ENCODE results near the gene DCUN1D2.

DCUN1D2 gene

DNA sequence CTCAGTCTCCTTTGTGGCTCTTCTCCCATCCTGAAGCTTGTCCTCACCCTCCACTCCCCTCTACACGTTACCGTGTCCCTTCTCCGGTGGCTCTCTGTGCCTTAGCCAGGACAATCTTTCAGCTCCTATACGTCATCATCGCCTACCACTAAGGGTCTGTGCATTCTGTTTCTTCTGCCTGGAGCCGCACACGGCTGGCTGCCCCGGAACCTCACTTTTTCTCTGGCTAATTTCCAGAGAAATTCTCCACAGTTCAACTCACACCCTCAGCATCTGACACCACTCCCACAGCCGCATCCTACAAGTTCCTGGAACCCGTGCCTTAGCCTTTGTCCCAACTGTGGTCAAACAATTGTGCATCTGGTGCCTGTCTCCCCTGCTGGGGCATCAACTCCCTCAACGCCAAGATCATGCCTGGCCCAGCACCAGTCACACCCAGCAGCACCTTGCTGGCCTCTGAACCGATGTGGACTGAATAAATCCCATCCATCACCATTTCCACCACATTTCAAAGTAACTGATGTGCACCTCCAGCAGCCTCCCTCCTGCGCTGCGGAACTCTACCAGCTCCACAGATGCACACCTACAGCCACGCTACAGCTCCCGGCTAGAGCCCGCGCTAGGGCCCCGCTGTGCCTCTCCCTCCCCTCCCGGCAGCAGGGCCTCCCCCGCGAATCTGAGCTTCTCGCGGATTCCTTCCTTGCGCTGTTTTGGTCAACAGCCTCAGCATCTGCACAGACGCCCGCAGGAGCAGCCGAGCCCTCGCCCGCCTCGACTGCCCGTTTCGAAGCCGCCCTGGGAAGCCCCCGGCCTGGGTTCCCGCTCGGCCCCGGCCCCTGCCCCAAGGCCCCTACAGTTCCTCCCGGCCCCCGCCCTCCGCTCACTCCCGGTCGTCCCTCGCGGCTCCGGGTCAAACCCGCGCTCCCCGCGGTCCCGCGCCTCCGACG lies 689 bp downstream of the DCUN1D2 start:
- no peak for DNase-seq (ENCODE audit: extremely low read depth, low read depth)
- TF ChIP-seq, protein P1, sequence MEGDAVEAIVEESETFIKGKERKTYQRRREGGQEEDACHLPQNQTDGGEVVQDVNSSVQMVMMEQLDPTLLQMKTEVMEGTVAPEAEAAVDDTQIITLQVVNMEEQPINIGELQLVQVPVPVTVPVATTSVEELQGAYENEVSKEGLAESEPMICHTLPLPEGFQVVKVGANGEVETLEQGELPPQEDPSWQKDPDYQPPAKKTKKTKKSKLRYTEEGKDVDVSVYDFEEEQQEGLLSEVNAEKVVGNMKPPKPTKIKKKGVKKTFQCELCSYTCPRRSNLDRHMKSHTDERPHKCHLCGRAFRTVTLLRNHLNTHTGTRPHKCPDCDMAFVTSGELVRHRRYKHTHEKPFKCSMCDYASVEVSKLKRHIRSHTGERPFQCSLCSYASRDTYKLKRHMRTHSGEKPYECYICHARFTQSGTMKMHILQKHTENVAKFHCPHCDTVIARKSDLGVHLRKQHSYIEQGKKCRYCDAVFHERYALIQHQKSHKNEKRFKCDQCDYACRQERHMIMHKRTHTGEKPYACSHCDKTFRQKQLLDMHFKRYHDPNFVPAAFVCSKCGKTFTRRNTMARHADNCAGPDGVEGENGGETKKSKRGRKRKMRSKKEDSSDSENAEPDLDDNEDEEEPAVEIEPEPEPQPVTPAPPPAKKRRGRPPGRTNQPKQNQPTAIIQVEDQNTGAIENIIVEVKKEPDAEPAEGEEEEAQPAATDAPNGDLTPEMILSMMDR (IDR thresholded peaks at IDR 0.05; ENCODE audit: low read depth, low read length), result no peak

- TF ChIP-seq, protein P1 (IDR thresholded peaks at IDR 0.05; ENCODE audit: low read depth, low read length), result no peak
- no peak for DNase-seq (ENCODE audit: extremely low read depth, low read depth)
These were observed 1.4 kb downstream of the DCUN1D2 start for GRCh38 chr13:113489171-113489548.

DNA sequence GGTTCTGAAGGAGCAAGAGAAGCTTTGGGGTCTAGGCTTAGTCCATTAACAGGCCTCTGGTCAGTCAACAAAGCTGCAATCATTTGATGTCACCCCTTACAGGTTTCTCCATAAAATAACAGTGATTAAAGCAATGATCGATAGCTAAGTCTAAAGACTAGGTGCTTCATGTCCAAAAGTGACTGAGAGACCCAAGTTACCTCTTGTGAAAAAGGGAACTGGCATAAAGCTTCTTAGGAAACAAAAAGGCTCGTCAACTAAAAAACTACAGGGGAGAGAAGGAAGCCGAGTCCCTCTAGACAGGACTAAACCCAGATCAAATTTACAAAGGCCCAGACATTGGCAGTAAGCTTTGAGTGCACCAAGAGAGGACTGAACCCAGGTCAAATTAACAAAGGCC lies 2.2 kb downstream of the DCUN1D2 start:
- TF ChIP-seq, protein P1 (IDR thresholded peaks at IDR 0.05; ENCODE audit: low read depth, low read length), result no peak
- no peak for DNase-seq (ENCODE audit: extremely low read depth, low read depth)

DNA sequence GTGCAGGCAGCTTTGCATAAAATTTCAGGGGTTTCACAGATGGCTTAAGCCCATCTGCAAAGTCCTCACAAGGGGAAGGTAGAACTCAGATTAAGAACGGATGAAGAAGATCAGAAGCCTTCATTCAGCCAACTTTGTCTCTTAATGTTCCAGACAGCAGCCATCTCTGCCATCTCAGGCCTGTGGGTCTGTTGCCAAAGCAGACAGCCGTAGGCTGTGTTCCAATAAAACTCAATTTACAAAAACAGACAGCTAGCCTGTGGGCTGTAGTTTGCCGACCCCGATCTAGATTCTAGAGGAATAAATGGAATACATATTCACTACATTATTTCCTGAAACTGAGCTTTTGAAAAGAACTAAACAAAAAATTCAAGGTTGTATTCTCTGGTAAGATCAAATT lies 3.8 kb downstream of the DCUN1D2 start:
- DNase-seq (ENCODE audit: extremely low read depth, low read depth), result no peak

GRCh38 chr13:113485545-113485944 lies 5.0 kb downstream of the DCUN1D2 start:
- DNase-seq (ENCODE audit: extremely low read depth, low read depth), result no peak
- TF ChIP-seq, protein P1 (IDR thresholded peaks at IDR 0.05; ENCODE audit: low read depth, low read length), result no peak

More for the DNA sequence above, 3.8 kb downstream of the DCUN1D2 start:
- TF ChIP-seq, protein P1 (IDR thresholded peaks at IDR 0.05; ENCODE audit: low read depth, low read length), result no peak

DNA sequence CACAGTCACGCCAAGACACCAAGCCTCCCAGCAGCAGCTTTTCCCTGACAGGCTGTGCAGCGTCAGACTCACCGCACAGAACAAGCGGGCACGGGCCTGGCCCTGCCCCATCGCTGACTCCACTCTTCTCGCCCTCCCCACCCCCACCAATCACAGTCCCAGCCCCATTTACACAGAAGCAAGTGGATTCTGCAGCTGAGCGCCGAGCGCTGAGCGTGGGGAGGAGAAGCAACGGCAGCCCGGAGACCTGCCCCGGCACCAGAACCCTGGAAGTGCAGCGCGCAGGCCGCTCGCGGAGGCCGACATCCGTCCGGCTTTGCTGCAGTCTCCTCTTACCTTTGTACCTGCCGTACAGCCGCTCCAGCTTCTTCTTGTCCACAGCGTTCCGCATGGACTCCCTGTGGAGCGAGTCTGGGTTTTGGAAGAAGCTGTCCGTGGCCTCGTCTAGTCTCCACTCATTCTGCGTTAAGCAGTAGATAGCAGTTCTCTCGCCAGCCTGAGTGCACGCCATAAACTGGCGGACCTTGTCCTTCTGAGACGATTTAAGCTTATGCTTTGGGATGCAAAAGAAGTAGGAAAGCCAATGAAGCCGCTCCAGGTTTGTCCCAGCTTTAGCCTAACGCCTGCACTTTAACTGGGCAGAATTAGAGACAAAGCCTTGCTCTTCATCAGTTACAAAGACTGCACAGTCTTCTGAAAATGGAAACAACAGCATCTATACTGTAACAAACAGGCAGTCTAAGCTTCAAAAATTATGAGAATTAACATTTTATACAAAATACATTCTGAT lies 6.8 kb downstream of the DCUN1D2 start:
- TF ChIP-seq, protein P1 (IDR thresholded peaks at IDR 0.05; ENCODE audit: low read depth, low read length), result no peak
- DNase-seq (ENCODE audit: extremely low read depth, low read depth), result no peak

- TF ChIP-seq, protein P1 (IDR thresholded peaks at IDR 0.05; ENCODE audit: low read depth, low read length), result no peak
These were observed 7.4 kb downstream of the DCUN1D2 start for GRCh38 chr13:113483081-113483480.

More at GRCh38 chr13:113483081-113483480, 7.4 kb downstream of the DCUN1D2 start:
- no peak for DNase-seq (ENCODE audit: extremely low read depth, low read depth)

Measured in AG09319 (cell line).